Smooth muscle cell of the coronary artery (primary cell): ENCODE data around the gene TMEM86B. TPM values are rescaled to one million over a fixed set of nuclear protein-coding genes. Genes with fewer than 3 reads are reported as not detected.

ENCODE experiments used
- total RNA-seq: library from RNA; depleted of rRNA; stranded (reverse); fragments of >200 nt; gene quantifications from 2 replicates; pipeline ENCODE4 v1.2.3, GENCODE V29; 2014; ENCODE audit warnings: low replicate concordance

Gene TMEM86B
- total RNA-seq: 0.98 and 1.2 TPM in 2 replicates

DNA sequence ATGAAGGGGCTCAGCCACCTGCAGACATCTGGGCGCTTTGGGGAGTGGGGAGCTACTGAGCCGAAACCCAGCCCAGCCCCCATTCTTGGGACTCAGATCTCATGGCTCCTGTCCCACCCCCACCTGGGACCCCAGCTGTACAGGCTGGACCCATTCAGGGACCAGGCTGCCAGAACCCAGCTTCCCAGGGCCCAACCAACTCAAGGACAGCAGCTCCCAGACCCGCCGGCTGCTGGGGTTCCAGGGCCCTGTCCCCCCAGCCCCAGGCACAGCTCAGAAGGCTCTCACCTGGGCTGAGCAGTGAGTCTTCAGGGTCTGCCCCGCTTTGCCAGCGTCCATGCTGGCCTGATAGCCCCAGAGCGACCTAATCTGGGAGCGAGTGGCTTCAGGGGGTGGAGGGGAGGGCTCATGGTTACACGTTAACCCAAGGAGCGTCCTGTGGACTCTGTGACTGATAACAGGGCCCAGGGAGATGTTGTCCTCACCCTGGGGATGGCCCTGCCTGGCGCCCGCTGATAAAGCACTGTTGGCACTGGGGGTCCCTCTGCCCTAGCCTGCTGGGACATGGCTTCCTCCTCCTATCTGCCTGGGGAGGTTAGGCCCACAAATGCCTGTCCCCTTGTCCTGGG lies at the start of gene TMEM86B:
TMEM86B (minus strand) TSS at position 361 of the 629 bp plus-strand sequence; CDS start at position 339, 22 bp downstream.

GRCh38 chr19:55258828-55259539 lies 30.4 kb upstream of the TMEM86B start, which contains the start of gene PPP6R1:
Gene PPP6R1, minus strand, starts transcription at chr19:55259017. Its CDS starts 11,914 bp downstream, at chr19:55247103.

GRCh38 chr19:55208880-55209692 lies 19.5 kb downstream of the TMEM86B start, which contains the start of gene PTPRH:
Gene PTPRH, minus strand, starts transcription at chr19:55209501. Its CDS starts 68 bp downstream, at chr19:55209433.

DNA sequence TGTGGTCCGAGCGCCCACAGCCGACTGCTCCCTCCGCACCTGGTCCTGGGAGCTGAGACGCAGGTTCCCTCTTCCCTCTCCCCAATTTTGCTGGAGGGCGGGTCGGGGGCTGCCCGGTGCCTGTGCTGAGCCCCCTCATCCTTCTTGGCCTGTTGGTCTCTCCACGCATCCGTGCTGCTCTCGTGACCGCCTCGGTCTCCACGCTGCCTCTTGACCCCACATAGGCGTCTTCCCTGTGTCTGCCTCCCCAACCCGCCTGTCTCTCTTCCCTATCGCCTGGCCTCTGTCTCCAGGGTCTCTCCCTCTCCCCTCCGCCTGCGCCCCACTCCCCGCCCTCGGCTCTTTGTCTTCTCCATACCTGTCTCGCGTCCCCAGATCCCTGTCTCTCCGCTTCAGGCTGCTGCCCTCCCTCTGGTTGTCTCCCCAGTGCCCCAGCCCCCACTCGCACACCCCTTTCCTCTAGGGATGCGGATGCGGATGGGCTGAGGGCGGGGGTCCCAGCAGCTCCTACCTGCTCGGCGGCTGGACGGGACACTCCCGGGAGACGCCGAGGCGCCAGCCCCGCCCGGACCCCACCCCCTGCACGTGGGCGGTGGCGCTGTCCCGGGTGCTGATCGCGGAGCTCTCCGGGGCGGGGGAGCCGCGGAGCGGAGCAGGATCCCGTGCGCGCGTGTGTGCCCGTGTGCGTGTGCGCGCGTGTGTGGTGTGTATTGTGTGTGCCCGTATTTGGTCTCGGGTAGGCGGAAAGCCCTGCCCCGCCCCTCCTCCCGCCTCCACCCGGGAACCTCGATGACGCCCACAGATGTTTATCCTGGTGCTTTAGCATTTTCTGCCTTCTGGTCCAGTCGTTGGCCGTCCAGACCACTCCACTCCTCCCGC lies 48.7 kb downstream of the TMEM86B start, which contains the start of gene SYT5:
SYT5 (minus strand) TSS at position 684 of the 879 bp plus-strand sequence. CDS start 1,248 bp downstream, outside the sequence.

Other genes starting within 250 kb of the TMEM86B start
- not detected in 2 replicates for gene GP6, start 190.5 kb downstream of the TMEM86B start, total RNA-seq
- 7.1 and 11.2 TPM in 2 replicates for gene RDH13, start 165.6 kb downstream of the TMEM86B start, total RNA-seq
- gene EPS8L1, start 152.9 kb downstream of the TMEM86B start, total RNA-seq: 1.4 TPM in 1 of 2 replicates, not detected in the other
- 17.8 and 30.4 TPM in 2 replicates for gene PPP1R12C, start 111.1 kb downstream of the TMEM86B start, total RNA-seq
- 1.4 and 2.5 TPM in 2 replicates for gene TNNT1, start 79.6 kb downstream of the TMEM86B start, total RNA-seq
- gene TNNI3, start 71.0 kb downstream of the TMEM86B start, total RNA-seq: not detected in 2 replicates
- 0.23 and 0.30 TPM in 2 replicates for gene DNAAF3, start 62.1 kb downstream of the TMEM86B start, total RNA-seq
- under 0.01 TPM in 1 of 2 replicates, not detected in the other for gene SYT5, start 48.5 kb downstream of the TMEM86B start, total RNA-seq
- 2.5 and 3.9 TPM in 2 replicates for gene PTPRH, start 19.3 kb downstream of the TMEM86B start, total RNA-seq
- gene PPP6R1, start 30.3 kb upstream of the TMEM86B start, total RNA-seq: 18.2 and 30.9 TPM in 2 replicates
- gene HSPBP1, start 51.3 kb upstream of the TMEM86B start, total RNA-seq: 18.0 and 25.8 TPM in 2 replicates
- gene BRSK1, start 55.2 kb upstream of the TMEM86B start, total RNA-seq: 6.9 and 11.3 TPM in 2 replicates
- gene TMEM150B, start 96.6 kb upstream of the TMEM86B start, total RNA-seq: not detected in 2 replicates
- gene KMT5C, start 111.1 kb upstream of the TMEM86B start, total RNA-seq: 5.8 and 10.8 TPM in 2 replicates
- gene COX6B2, start 126.0 kb upstream of the TMEM86B start, total RNA-seq: not detected in 2 replicates
- gene GARIN5B, start 134.5 kb upstream of the TMEM86B start, total RNA-seq: not detected in 2 replicates
- gene IL11, start 141.7 kb upstream of the TMEM86B start, total RNA-seq: 0.23 and 4.7 TPM in 2 replicates
- not detected in 2 replicates for gene TMEM190, start 148.1 kb upstream of the TMEM86B start, total RNA-seq
- gene TMEM238, start 155.5 kb upstream of the TMEM86B start, total RNA-seq: 0.30 TPM in 1 of 2 replicates, not detected in the other
- 245 and 291 TPM in 2 replicates for gene RPL28, start 157.2 kb upstream of the TMEM86B start, total RNA-seq
- gene UBE2S, start 179.0 kb upstream of the TMEM86B start, total RNA-seq: 7.3 and 94.4 TPM in 2 replicates
- gene SHISA7, start 214.5 kb upstream of the TMEM86B start, total RNA-seq: not detected in 2 replicates
- gene ISOC2, start 232.9 kb upstream of the TMEM86B start, total RNA-seq: 23.4 and 87.9 TPM in 2 replicates
- not detected in 2 replicates for gene C19orf85, start 236.0 kb upstream of the TMEM86B start, total RNA-seq
- gene ZNF628, start 247.9 kb upstream of the TMEM86B start, total RNA-seq: 0.35 and 0.60 TPM in 2 replicates